GM12892 (cell line): ENCODE results near the gene FAU.

Experiments
- POLR2A ChIP-seq: IDR thresholded peaks from 2 replicates; pipeline ENCODE4 v1.6.1; 2011; ENCODE audit warnings: low read depth, low read length, control low read depth
- POLR2AphosphoS5 ChIP-seq: IDR thresholded peaks from 2 replicates; pipeline ENCODE4 v1.6.1; 2011; ENCODE audit warnings: low read depth, low read length, control low read depth
- TAF1 ChIP-seq: IDR thresholded peaks from 2 replicates; pipeline ENCODE4 v1.6.1; 2011; ENCODE audit warnings: low read depth, mild to moderate bottlenecking, control low read depth, low read length, borderline replicate concordance

GRCh38 chr11:65134240-65134951, 12.5 kb upstream of the FAU start, which contains the start of gene SYVN1:
- TF ChIP-seq POLR2A (peak; percentile 90), POLR2AphosphoS5 (peak; percentile 89), TAF1 (peak; percentile 45; the same call in 1 of the 2 replicates)
